ENCODE results near the gene AKT3. TPM values are rescaled to one million over a fixed set of nuclear protein-coding genes. Genes with fewer than 3 reads are reported as not detected.
A peak's percentile ranks its signal among the peaks of the same experiment; 100 is the strongest.
"Not testable (repeated sequence)": the region's sequence is repeated elsewhere in the genome, so short reads cannot be mapped to it uniquely, and the experiment has no call there.

AKT3 gene
- total RNA-seq, 2 donors from 2014 or later = 27.6 to 42.9 TPM

GRCh38 chr1:243845888-243846287 lies 4.2 kb downstream of the AKT3 start:
- ATAC-seq = no peak
- DNase-seq = no peak
- intact Hi-C loops (cut with DNase I) = no loop called here

- ATAC-seq (no peak), DNase-seq (no peak)
- intact Hi-C loops (cut with DNase I) = no loop called here
Observed at GRCh38 chr1:243844186-243844585, 5.9 kb downstream of the AKT3 start.

GRCh38 chr1:243842978-243843511 lies 7.0 kb downstream of the AKT3 start:
- intact Hi-C loops (cut with DNase I) = no loop called here
- peak; percentile 38 to 91 for ATAC-seq
- DNase-seq = no peak

GRCh38 chr1:243842161-243842560 lies 7.9 kb downstream of the AKT3 start:
- ATAC-seq = no peak
- intact Hi-C loops (cut with DNase I) = no loop called here
- no peak for DNase-seq

- intact Hi-C loops (cut with DNase I) = no loop called here
- no peak for ATAC-seq
Observed at GRCh38 chr1:243841507-243841906, 8.5 kb downstream of the AKT3 start.

GRCh38 chr1:243837907-243838535 lies 12.0 kb downstream of the AKT3 start:
- no peak for ATAC-seq
- no peak for DNase-seq
- intact Hi-C loops (cut with DNase I) = no loop called here

More at GRCh38 chr1:243841507-243841906, 8.5 kb downstream of the AKT3 start:
- no peak for DNase-seq

- ATAC-seq = no peak
- no peak for DNase-seq
- intact Hi-C loops (cut with DNase I) = no loop called here
Observed at GRCh38 chr1:243834130-243834529, 15.9 kb downstream of the AKT3 start.

- intact Hi-C loops (cut with DNase I) = no loop called here
- DNase-seq (no peak), ATAC-seq (no peak)
Observed at GRCh38 chr1:243831463-243831862, 18.6 kb downstream of the AKT3 start.

GRCh38 chr1:243827206-243827605 lies 22.8 kb downstream of the AKT3 start:
- DNase-seq (no peak), ATAC-seq (no peak)
- intact Hi-C loops (cut with DNase I) = no loop called here

- DNase-seq; intact Hi-C loops (cut with DNase I); ATAC-seq: not testable (repeated sequence)
Observed at GRCh38 chr1:243824907-243825306, 25.1 kb downstream of the AKT3 start.

- DNase-seq (no peak), ATAC-seq (no peak)
- intact Hi-C loops (cut with DNase I) = no loop called here
Observed at GRCh38 chr1:243821177-243821680, 28.8 kb downstream of the AKT3 start.

- intact Hi-C loops (cut with DNase I) = no loop called here
- DNase-seq = no peak
- ATAC-seq = no peak
Observed at GRCh38 chr1:243819438-243819839, 30.6 kb downstream of the AKT3 start.

- DNase-seq (no peak), ATAC-seq (peak in 1 of 2 donors; percentile 58)
- intact Hi-C loops (cut with DNase I) = no loop called here
Observed at GRCh38 chr1:243818978-243819377, 31.1 kb downstream of the AKT3 start.

- DNase-seq (no peak), ATAC-seq (no peak)
- intact Hi-C loops (cut with DNase I) = no loop called here
Observed at GRCh38 chr1:243814718-243815117, 35.3 kb downstream of the AKT3 start.

GRCh38 chr1:243807346-243807745 lies 42.7 kb downstream of the AKT3 start:
- intact Hi-C loops (cut with DNase I); DNase-seq; ATAC-seq: not testable (repeated sequence)

GRCh38 chr1:243806310-243806709 lies 43.7 kb downstream of the AKT3 start:
- intact Hi-C loops (cut with DNase I) = no loop called here
- no peak for ATAC-seq

GRCh38 chr1:243802736-243803135 lies 47.3 kb downstream of the AKT3 start:
- intact Hi-C loops (cut with DNase I) = no loop called here
- DNase-seq (no peak), ATAC-seq (no peak)

More at GRCh38 chr1:243806310-243806709, 43.7 kb downstream of the AKT3 start:
- no peak for DNase-seq

- intact Hi-C loops (cut with DNase I) = no loop called here
- DNase-seq (no peak), ATAC-seq (no peak)
Observed at GRCh38 chr1:243801378-243801777, 48.7 kb downstream of the AKT3 start.

- DNase-seq (no peak), ATAC-seq (no peak)
- intact Hi-C loops (cut with DNase I) = no loop called here
Observed at GRCh38 chr1:243799908-243800307, 50.1 kb downstream of the AKT3 start.

- intact Hi-C loops (cut with DNase I) = no loop called here
- ATAC-seq = peak in 1 of 2 donors; percentile 75
- DNase-seq = no peak
Observed at GRCh38 chr1:243798726-243799125, 51.3 kb downstream of the AKT3 start.

- ATAC-seq = no peak
- no peak for DNase-seq
- intact Hi-C loops (cut with DNase I) = no loop called here
Observed at GRCh38 chr1:243796016-243796415, 54.0 kb downstream of the AKT3 start.
